HG03039 (cell line): ENCODE results near the gene VIPR2.
"Not testable (repeated sequence)": the region's sequence is repeated elsewhere in the genome, so short reads cannot be mapped to it uniquely, and the experiment has no call there.

Experiments used
- ATAC-seq: cut with Tn5 transposase; IDR thresholded peaks from one replicate; pipeline ENCODE4 v1.9.1; 2021; ENCODE audit warnings: mild to moderate bottlenecking, moderate library complexity; ENCODE audit not compliant: unreplicated experiment

Gene VIPR2

DNA sequence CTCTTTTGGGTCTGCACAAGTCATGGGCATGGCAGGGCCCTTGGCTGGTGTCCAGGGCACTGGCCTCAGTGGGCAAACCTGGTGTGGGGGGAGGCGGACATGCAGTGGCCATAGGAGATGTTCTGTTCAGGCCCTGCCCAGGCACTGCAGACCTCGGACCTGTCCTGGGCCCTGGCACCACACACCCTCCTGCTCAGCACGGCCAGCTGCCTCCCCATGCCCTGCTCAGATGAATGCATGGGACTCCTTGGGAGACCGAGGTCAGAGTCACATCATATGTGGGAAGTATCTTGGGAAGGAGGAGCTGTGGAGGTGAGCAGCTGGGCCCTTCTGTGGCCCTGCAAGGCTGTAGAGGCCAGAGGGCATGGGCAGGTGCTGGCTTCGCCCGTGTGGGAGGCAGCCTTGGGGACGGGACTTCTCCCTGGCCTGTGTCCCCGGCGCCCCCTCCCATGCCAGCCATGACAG, 130.8 kb downstream of the VIPR2 start:
- no peak for ATAC-seq

DNA sequence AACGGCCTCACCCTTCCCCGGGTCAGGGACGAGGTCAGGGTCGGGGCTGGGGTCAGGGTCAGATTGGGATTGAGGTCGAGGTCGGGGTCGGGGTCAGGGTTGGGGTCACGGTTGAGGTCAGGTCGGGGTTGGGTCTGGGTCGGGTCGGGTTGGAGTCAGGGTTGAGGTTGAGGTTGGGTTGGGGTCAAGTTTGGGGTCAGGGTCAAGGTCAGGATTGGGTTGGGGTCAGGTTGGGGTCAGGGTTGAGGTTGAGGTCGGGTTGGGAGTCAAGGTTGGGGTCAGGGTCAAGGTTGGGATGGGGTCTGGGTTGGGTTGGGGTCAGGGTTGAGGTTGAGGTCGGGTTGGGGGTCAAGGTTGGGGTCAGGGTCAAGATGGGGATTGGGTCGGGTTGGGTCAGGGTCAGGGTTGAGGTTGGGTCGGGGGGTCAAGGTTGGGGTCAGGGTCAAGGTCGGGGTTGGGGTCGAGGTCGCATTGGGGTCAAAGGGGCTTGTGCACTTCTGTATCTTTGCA, 131.4 kb downstream of the VIPR2 start:
- no peak for ATAC-seq

DNA sequence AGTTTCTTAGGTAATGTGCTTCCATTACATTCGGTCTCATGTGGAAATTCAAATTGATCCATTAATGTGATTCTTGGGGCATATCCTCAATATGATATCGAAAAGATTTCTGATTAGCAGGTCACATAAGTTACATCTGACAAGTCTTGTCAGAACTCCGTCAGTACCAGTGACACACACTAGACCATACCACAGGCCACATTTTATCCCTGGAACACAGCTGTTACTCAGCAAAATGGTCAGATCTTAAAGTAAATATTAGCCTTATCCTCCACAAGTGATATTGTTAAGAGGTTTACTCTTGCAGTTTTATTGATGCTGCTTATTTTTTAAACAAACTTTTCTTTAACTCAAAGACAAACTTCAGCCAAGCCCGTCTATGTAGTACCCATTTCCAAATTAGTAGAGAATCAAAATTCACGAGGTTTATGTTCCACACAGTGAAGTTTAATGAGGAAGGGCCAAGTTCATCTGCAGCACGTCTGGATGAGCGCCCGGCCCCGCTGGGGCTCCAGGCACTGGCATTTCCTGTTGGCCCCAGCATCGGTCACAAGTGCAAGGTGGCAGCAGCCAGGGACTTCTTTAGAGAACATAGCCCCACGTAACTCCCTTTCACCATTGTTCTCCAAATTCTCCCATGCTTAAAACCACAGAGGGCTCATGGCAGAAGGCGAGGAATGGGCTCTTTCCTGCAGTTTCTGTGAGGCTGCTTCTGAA, 132.2 kb downstream of the VIPR2 start:
- no peak for ATAC-seq

DNA sequence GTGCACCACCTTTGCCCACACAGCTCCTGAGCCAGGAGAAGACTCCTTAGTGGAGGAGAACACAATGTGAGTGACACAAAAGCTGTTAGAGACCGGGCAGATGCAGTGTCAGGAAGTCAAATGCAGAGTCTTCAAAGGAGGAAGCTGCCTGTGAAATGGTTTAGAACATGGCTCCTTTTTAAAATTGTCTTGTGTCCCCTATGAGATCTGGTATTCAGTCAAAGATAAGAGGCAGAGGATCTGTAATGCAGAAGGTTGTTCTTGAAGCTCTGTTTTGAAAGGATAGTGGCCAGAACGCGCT, 133.0 kb downstream of the VIPR2 start:
- no peak for ATAC-seq

DNA sequence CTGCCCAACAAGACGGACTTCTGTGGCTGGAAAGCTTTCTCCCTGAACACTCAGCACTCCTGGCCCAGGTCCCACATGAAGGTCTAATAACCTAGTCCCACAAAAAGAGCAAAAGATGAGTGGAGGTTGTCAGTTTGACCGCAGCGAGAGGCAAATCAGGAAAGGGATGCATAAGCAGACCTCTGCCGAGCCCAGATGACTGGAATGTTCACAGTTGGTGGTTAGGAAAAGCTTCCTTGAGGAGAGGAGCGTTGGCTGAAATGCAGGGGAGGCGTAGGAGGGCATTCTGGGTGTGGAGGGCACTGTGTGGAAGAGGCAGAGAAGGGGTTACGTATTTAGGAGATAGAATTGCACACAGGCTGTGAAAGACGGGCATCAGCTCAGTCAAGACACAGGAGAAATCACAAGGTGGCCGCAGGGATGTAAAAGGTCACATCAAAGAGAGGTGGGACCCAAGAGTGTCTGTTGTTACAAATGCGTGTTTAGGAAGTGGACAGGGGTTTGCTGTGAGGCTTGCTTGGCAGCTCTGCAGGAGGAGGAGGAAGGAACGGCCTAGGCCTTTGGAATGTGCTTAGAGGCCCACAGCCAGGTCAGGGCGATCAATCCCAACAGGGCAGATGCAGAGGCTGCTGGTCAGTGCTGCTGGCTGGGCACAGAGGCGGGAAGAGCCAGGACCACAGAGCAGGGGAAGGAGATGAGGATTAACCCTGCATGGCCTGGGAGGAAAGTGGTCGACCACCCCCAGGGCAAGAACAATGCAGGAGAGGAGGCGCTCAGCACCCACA, 133.5 kb downstream of the VIPR2 start:
- ATAC-seq: no peak

DNA sequence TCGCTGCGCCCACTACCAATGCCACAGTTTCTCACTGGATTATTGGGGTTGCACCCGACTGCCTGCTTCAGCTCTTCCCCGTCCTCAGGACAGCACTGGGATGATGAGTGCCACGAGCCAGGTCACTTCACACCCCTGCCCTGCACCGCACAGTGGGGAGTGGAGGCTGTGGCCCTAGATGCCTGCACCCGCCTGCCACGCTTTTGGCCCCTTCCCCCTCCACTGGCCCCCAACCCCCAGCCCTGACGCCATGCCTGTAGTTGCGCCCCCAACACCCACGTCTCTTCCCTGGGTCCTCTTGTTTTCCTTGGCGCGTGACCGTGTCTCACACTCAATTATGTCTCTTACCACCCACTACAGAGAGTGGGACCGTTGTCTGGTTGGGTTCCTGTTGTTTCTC, 134.3 kb downstream of the VIPR2 start:
- no peak for ATAC-seq

DNA sequence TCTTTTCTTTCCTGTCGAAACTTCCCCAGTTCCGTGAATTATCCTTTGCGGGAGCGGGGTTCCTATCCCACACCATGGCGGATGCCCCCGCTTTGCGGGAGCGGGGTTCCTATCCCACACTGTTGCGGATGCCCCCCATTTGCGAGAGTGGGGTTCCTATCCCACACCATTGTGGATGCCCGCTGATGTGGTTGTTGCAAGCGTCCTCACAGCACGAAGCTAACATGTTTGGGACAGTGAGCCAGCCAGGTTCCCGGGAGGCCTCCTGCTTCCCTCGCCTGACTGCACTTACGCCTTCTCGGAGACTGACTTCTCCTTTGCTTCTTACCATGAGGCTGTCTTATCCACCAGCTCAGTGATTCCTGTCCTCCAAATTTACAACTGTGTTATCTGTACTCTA, 134.7 kb downstream of the VIPR2 start:
- ATAC-seq: no peak

DNA sequence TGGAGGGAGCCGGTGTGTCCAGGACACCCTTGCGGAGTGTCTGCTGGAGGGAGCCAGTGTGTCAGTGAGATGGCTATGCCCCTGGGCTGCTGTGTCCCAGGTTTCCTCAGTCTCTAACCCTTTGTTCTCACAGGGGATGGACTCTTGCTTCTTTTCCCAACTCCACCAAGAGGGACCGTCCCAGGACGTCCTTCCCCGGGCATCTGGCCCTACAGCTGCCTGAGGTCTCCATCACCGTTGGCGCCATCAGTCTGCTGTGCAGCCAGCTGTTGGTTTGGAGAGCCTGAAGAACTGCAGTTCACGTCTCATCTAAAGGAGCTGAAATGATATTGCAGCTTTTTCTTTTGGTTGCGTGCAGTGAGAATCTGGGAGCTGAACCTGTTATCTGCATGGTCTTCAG, 136.2 kb downstream of the VIPR2 start:
- ATAC-seq: no peak

DNA sequence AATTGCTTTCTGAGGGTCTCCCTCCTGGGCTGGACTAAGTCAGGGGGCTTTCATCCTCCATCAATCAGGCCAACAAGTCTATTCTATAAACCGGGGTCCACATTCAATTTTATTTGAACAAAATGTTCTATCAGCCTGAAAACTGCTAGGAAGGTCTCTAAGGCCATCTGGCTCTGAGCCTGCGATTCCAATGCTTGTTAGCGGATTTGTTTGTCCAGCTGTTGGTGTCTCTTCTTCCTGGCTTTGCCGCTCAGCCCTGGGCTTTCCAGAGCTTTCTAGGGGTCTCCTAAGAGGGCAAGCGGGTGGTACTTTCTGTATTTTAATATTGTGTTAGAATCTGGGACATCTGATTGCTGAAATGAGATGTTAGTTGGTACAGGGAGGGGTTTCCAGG, 136.7 kb downstream of the VIPR2 start:
- ATAC-seq: no peak

DNA sequence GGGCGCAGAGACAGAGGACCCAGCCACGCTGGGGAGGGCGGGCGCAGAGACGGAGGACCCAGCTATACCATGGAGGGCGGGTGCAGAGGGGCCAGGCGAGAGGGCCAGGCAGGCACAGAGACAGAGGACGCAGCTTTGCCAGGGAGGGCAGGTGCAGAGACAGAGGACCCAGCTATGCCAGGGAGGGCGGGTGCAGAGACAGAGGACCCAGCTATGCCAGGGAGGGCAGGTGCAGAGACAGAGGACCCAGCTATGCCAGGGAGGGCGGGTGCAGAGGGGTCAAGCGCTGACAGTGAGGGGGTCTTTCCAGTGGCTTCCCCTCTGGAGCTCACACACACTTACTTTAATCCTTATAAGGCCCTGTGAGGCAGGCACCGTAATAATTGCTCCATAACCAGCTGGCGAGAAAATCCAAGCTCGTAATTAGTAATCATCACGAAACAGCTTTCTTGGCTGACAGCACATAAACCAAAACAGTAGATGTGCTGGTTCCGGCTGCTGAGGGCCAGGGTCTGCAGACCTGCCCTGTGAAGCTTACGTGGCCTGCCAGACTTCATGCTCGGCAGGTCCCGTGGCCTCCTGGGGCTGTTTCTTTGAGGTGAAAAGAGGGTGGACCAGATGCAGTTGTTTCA, 137.2 kb downstream of the VIPR2 start:
- no peak for ATAC-seq

DNA sequence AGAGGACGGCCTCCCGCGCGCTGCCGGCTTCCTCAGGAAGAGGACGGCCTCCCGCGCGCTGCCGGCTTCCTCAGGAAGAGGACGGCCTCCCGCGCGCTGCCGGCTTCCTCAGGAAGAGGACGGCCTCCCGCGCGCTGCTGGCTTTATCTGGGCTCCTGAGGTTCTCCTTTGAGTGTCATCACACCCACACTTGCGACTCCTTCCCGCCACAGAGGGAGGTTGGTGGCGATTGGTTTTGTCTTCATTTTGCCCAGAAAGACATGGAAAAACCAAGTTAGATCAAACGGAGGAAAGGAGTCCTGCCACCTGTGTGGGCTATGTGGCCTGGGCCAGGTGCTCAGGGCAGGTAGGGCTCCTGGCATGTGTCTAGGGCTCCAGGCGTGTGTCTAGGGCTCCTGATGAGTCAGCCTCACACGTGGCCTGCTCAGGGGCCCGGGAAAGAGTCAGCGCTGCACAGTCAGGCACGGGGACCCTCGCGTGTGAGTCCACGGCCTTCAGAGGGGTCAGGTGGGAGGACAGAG, 138.0 kb downstream of the VIPR2 start:
- no peak for ATAC-seq

DNA sequence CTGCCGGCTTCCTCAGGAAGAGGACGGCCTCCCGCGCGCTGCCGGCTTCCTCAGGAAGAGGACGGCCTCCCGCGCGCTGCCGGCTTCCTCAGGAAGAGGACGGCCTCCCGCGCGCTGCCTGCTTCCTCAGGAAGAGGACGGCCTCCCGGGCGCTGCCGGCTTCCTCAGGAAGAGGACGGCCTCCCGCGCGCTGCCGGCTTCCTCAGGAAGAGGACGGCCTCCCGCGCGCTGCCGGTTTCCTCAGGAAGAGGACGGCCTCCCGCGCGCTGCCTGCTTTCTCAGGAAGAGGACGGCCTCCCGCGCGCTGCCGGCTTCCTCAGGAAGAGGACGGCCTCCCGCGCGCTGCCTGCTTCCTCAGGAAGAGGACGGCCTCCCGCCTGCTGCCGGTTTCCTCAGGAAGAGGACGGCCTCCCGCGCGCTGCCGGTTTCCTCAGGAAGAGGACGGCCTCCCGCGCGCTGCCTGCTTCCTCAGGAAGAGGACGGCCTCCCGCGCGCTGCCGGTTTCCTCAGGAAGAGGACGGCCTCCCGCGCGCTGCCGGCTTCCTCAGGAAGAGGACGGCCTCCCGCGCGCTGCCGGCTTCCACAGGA, 138.6 kb downstream of the VIPR2 start:
- not testable (repeated sequence) for ATAC-seq

DNA sequence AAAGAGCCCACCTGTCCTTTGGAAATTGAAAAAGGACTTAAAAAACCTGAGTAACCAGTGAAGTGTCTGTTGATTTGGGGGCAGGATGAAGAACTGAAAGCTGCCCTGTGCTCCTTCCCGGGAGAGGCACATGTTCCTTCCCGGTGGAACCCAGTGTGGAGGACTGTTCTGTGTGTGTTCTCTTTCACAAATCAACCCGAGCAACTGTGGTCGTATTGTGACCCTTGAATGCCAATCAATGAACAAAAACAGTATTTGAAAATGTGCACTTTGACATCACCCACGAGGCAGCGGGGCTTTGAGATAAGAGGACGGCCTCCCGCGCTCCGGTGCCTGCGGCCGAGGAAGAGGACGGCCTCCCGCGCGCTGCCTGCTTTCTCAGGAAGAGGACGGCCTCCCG, 139.0 kb downstream of the VIPR2 start:
- ATAC-seq: no peak

DNA sequence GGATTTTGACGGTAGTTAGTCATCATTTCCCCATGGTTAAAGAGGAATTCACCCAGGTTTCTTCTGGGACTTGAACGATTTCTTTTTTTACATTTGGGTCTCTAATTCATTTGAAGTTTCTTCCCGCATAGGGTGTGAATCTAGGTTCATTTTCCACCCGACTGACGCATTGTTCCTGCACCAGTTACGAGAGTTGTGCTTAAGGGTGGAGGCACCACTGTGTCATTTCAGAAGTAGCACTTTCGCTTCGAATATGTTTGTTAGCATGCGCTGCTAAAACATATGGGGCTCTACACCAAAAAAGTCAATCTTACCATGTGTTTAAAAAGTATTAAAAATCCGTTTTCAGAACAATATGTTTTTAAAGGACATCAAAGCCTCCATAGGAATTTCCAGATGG, 140.3 kb downstream of the VIPR2 start:
- ATAC-seq: no peak

DNA sequence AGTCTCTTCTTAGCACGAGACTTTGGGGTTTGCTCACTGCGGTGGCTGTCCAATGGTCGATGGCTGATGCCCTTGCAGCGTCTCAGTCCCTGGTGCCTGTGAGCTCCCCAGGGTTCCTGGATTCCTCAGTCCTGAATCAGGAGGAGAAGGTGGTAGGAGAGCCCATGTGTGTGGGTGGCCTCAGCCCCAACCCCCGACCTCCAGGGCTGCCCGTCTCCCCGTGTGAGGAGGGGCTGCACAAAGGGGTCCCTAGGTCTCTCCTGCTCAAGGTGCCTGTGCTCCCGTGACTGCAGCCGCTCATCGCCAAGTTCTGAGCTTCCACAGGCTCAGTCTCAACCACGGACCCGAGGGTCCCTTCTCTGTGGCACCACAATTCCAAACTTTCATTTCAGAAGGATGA, 142.9 kb downstream of the VIPR2 start:
- ATAC-seq: no peak

DNA sequence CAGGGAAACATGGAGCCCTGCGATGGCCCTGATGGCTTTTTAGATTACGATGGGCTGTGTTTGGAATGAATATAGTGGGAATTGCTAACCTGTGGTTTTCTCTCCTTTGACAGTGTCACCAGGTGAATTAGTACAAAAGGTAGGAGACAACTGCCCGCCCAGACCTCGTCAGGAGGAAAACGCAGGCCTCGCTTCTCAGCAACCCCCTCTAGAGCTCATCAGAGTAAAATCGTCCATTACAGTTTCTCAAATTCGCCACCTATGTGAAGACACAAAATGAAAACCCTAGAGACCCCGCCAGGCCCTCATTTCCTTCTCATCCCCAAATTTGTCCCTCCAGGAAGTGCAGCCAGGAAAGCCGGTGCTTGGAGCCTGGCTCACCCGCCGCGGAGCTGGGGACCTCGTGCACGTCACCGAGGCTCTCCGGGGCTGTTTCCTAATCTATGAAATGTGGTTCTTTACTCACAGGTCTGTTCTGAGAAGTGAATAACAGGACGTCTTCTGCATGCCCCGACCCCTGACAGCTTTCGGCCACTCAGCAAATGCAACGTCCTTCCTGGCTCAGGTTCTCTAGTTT, 143.7 kb downstream of the VIPR2 start:
- no peak for ATAC-seq

DNA sequence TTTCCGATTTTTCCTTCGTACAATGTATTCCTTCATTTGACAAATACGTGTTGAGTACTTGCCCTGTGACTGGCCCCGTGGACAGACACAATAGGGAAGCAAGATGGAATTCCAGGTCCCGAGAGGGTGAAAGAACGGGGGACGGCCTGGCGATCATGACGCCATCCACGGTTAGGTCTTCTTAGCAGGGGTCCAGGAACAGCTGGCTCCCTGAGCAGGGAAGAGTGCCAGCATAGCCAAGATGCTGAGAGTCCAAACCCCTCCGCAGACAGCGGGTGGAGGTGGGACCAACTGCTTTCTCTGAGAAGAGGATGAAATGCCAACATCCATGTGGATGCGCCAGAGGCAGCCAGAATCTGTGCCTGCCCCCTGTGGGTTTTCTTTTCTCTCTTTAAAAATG, 144.6 kb downstream of the VIPR2 start:
- ATAC-seq: no peak

DNA sequence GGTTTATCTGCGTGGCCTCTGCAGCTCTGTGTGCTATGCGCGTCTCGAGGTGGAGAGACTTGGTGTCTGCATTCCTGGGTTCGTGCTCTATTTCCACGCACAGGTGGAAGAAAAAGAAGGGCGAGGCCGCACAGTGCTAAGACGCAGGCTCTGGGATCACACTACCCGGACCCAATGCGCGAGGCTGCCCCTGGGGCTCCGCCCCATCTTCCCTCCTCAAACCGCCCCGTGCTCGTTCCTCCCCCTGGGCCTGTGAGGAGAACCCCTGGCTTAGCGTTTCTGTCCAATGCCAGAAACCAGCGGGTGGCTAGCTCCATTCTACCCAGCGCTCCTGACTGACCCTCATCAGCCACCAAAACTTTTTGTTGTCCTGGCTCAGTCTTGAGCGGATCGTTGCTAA, 145.2 kb downstream of the VIPR2 start:
- ATAC-seq: no peak

DNA sequence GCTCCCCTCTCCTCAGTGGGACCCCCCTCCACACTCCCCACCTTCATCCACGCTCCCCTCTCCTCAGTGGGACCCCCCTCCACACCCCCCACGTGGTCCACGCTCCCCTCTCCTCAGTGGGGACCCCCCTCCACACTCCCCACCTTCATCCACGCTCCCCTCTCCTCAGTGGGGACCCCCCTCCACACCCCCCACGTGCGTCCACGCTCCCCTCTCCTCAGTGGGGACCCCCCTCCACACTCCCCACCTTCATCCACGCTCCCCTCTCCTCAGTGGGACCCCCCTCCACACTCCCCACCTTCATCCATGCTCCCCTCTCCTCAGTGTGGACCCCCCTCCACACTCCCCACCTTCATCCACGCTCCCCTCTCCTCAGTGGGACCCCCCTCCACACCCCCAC, 146.4 kb downstream of the VIPR2 start:
- ATAC-seq: not testable (repeated sequence)

DNA sequence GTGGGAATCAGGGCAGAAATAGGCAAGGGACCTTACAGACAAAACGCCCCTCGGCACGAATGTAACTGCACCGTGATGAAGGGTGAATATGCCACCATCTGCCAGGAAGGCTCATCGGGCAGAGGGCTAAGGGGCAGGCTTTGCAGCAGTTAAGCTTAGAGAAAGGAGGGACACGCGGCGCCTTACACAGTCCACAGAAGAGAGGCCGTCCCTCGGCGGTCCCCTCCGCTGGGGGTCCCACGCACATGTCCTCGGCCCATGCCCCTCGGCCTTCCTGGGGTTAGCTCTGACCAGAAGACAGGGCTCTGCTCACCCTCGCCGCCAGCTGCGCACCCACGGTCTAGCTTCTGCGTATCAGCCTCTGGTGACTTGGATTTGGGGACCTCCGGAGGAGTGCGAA, 147.2 kb downstream of the VIPR2 start:
- ATAC-seq: no peak

DNA sequence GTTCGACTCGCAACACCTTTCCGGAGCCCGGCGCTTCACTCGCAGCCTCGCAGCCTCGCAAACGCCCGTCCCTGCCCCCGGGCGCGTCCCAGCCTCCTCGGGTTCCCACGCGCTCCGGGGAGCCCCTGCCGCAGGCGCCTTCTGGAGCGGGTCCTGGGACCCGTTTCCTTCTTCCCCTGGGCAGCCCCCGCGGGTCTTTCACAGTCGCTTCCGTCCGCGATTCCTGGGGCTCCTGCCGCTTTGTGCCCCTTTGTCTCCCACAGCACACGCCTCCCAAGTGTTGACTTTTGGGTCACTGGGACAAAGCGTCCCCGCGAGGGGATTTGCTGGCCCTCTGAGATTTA, 147.6 kb downstream of the VIPR2 start:
- no peak for ATAC-seq
